Thyroid gland (tissue), 4 donors: Measurements from ENCODE around the gene DPYD. TPM values are rescaled to one million over a fixed set of nuclear protein-coding genes. Genes with fewer than 3 reads are reported as not detected.

ENCODE experiments used
- DNase-seq, 2 donors: peaks; one replicate each; pipeline ENCODE4 v3.0.0-alpha.2; 2019
- H3K27ac ChIP-seq, 3 donors: fragments of 200-600 bp; sonication (generic); 1 replicate in 2 of 3; 2 replicates in 1 of 3; pipeline ENCODE4 v1.5.1; 2016 to 2019; ENCODE audit warnings: mild to moderate bottlenecking in 1 of 3, moderate library complexity in 1 of 3
- H3K27me3 ChIP-seq: fragments of 200-600 bp; sonication (generic); one replicate; pipeline ENCODE4 v1.5.1; 2019
- H3K36me3 ChIP-seq, 2 donors: fragments of 200-600 bp; sonication (generic); one replicate each; pipeline ENCODE4 v1.5.1; 2016 to 2019
- H3K4me1 ChIP-seq, 2 donors: fragments of 200-600 bp; sonication (generic); one replicate each; pipeline ENCODE4 v1.5.1; 2017 to 2019
- H3K4me3 ChIP-seq, 3 donors: fragments of 200-600 bp; sonication (generic); replicated peaks in 1 of 3; 1 replicate in 2 of 3; 2 replicates in 1 of 3; pipeline ENCODE4 v1.5.1; 2016; ENCODE audit warnings: mild to moderate bottlenecking in 1 of 3
- H3K9me3 ChIP-seq: fragments of 200-600 bp; sonication (generic); one replicate; pipeline ENCODE4 v1.5.1; 2017
- CTCF ChIP-seq, 6 experiments: fragments of 200-600 bp in 3 of 6; fragments of 450-650 bp in 3 of 6; sonication (generic) in 3 of 6; IDR thresholded peaks; one replicate each; pipeline ENCODE4 v1.5.1; 2016 to 2019; ENCODE audit warnings: antibody characterized with exemption in 6 of 6, mild to moderate bottlenecking in 2 of 6, inconsistent platforms in 1 of 6, moderate library complexity in 1 of 6
- POLR2A ChIP-seq, 2 donors: fragments of 450-650 bp; IDR thresholded peaks; one replicate each; pipeline ENCODE4 v1.6.1; 2017; ENCODE audit warnings: antibody characterized with exemption in 2 of 2, mild to moderate bottlenecking in 2 of 2, moderate library complexity in 1 of 2
- WGBS, 2 donors: methylation state at CpG; one replicate each; pipeline ENCODE4 v1.1.5; 2017; 5-methylcytosine and 5-hydroxymethylcytosine counted together
- intact Hi-C: fragments of 100-400 bp; cut with DNase I; formaldehyde crosslinking; loops from one replicate; pipeline ENCODE4 v1.15.1; 2023
- total RNA-seq, 4 donors: library from RNA; depleted of rRNA; stranded (reverse); fragments of >200 nt; gene quantifications; one replicate each; pipeline ENCODE4 v1.2.3, GENCODE V29; 2016

Gene DPYD
- total RNA-seq, 4 donors from 2014 or later, result 27.3 to 54.0 (median 39.5) TPM

- no peak for DNase-seq
- intact Hi-C loops, result no loop called here
- Histone ChIP-seq H3K4me1 (no peaks in the 10 kb centered on the region), H3K4me3 (no peak overlapping the region), H3K9me3 (no peaks in the 10 kb centered on the region), H3K36me3 (no peaks in the 10 kb centered on the region), H3K27me3 (no peaks in the 10 kb centered on the region), H3K27ac (no peak overlapping the region)
- no peak for TF ChIP-seq CTCF (IDR thresholded peaks at IDR 0.05)
- no peak for TF ChIP-seq POLR2A (IDR thresholded peaks at IDR 0.05)
- WGBS, 2 donors, result 79 to 89% methylated on average over 2 of the region's 2 CpGs
These were observed 819.3 kb downstream of the DPYD start for GRCh38 chr1:97101509-97101908.

GRCh38 chr1:97097404-97097925 lies 823.4 kb downstream of the DPYD start:
- peaks cover 0 to 2% of the 10 kb centered on the region in 2 donors for H3K36me3 ChIP-seq
- 87 to 90% methylated on average over 1 of the region's 1 CpG for WGBS, 2 donors
- H3K9me3 ChIP-seq, result no peaks in the 10 kb centered on the region
- TF ChIP-seq CTCF (IDR thresholded peaks at IDR 0.05), result no peak
- TF ChIP-seq POLR2A (IDR thresholded peaks at IDR 0.05), result no peak
- no peak overlapping the region for H3K27ac ChIP-seq
- DNase-seq, result no peak
- H3K27me3 ChIP-seq, result no peaks in the 10 kb centered on the region
- no peaks in the 10 kb centered on the region for H3K4me1 ChIP-seq
- intact Hi-C loops, result no loop called here
- no peak overlapping the region for H3K4me3 ChIP-seq

DNA sequence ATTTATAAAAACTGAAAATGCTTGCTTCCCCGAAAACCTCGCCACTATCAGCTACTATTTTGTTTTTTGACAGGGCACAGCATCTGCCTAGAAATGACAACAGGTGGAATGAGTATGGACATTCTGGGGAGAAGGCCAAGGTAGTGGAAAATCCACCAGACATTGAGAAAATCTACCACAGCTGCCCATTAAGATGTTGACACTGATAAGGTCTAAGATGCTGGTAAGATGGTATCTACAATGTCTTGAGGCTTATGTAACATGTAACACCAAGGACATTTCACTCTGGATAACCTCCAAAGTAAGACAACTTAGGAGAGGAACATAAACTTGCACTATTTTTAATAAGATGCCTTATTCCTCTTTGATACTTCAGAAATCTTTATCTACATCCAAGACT lies 825.1 kb downstream of the DPYD start:
- no peak for DNase-seq
- intact Hi-C loops, result no loop called here

DNA sequence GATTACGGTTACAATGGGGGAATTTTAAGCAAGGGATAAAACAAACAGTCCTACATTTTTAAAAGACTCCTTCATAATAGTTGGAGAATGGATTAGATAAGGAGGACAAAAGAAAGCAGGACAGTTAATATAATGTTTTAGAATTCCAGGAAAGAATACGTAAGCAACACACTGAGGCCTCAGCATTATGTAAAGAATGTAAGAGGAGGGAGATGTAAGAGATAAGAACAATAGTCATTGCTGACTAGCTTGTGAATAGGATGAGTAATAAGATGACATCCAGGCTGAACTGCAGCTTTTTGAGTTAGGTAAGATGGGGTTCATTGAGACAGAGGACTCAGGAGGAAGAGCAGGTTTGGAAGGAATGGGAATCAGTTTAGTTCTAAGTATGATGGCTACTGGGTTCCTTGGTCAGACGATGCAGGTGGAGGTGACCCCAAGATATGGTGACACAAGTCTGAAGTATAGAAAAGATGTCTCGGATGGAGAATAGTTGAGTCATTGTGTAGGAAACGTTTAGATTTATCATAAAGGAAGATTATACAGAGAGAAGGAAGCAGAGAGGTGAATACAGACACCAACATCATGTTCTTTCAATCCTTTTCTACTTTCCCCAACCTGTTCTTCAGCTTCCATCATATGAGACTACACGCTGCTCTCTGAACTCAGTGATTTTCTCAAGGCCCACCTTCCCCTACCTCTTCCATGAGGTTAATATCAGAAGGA lies 826.4 kb downstream of the DPYD start:
- no peak overlapping the region for H3K4me3 ChIP-seq
- H3K27me3 ChIP-seq, result no peaks in the 10 kb centered on the region
- TF ChIP-seq CTCF (IDR thresholded peaks at IDR 0.05), result no peak
- no peak for TF ChIP-seq POLR2A (IDR thresholded peaks at IDR 0.05)
- intact Hi-C loops, result no loop called here
- H3K36me3 ChIP-seq, result peaks cover 0 to 2% of the 10 kb centered on the region in 2 donors
- no peak for DNase-seq
- no peaks in the 10 kb centered on the region for H3K9me3 ChIP-seq
- 83% methylated on average over 6 of the region's 6 CpGs for WGBS, 2 donors
- no peaks in the 10 kb centered on the region for H3K4me1 ChIP-seq
- no peak overlapping the region for H3K27ac ChIP-seq

More for the DNA sequence above, 825.1 kb downstream of the DPYD start:
- 97 to 98% methylated on average over 2 of the region's 2 CpGs for WGBS, 2 donors
- Histone ChIP-seq H3K9me3 (no peaks in the 10 kb centered on the region), H3K27ac (no peak overlapping the region), H3K4me1 (no peaks in the 10 kb centered on the region), H3K27me3 (no peaks in the 10 kb centered on the region), H3K36me3 (peaks cover 0 to 2% of the 10 kb centered on the region in 2 donors), H3K4me3 (no peak overlapping the region)
- TF ChIP-seq POLR2A (IDR thresholded peaks at IDR 0.05) (no peak), CTCF (IDR thresholded peaks at IDR 0.05) (no peak)

- intact Hi-C loops, result no loop called here
- Histone ChIP-seq H3K36me3 (peaks cover 0 to 2% of the 10 kb centered on the region in 2 donors), H3K4me1 (no peaks in the 10 kb centered on the region), H3K4me3 (no peak overlapping the region), H3K27ac (no peak overlapping the region), H3K27me3 (no peaks in the 10 kb centered on the region), H3K9me3 (no peaks in the 10 kb centered on the region)
- no peak for DNase-seq
- 40 to 59% methylated on average over 3 of the region's 3 CpGs for WGBS, 2 donors
- TF ChIP-seq POLR2A (IDR thresholded peaks at IDR 0.05) (no peak), CTCF (IDR thresholded peaks at IDR 0.05) (no peak)
These were observed 827.1 kb downstream of the DPYD start for GRCh38 chr1:97093741-97094140.
